Middle frontal gyrus (tissue), 1 donor: Measurements from ENCODE around the gene TPRG1.

Experiments
- DNase-seq: peaks from one replicate; pipeline ENCODE4 v3.0.0-alpha.2; 2015; ENCODE audit warnings: low spot score; ENCODE audit errors: extremely low spot score

The TPRG1 gene

DNA sequence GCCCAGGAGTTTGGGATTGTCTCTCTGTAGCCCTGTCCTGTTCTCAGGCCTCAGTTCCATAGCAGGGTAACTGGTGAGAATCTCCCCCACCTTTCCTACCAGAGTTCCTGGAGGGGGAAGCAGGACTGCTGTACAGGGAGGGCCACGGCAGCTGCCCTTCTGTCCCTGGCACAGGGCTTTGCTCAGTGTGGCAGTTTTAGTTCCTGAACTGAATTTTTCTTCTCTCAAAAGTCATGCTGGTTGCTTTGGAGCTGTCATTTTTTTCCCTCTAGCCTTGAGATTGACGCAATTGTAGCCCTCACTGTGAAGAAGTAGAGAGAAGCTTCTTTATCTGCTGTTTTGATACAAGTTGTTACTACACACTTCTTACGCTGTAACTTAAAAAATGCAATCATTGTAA, 55.5 kb downstream of the TPRG1 start:
- DNase-seq, result no peak

DNA sequence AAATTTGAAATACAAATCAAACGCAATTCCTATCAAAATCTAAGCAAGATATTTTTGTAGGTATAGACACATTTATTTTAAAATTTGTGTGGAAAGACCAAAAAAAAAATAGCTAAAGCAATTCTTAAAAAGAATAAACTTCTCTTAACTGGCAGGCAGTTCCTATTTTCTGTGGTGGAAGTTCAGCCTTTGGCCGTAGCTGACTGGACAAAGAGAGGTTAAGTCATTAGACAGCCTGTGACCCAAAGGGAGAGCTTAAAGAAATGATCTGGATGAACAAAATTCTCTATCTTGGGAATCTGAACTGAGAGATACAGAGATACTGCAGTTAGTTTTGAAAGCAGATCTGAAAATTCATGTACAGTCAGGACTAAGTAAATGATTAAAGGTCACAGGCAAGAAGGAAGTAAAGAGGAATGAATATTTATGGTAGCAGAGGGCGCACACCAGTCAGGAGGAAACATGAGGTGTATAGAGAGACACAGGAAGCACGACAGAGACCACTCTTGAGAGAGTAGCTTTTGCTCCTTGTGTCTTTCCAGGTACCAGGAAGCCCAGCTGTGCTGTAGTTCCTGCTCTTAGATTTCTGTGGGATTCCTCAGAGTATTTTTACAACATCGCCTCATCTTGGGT, 57.5 kb downstream of the TPRG1 start:
- no peak for DNase-seq

DNA sequence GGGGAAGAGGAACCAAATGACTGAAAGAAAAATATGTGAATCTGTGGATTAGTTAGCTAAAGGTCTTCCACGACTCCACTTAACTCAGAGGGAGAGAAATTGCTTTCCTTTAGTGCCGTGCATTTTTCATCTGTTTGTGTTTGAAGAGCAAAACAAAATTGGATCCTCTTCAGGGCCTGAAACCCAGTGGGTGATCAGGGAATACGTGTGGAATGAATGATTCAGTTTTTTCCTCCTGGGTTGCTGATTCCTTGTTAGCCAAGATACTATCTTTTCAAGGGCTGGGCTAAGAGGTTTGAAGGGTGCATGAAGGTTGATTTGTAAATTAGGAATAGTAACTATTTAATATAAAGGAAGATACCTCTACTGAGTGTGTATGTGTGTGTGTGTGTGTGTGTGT, 61.0 kb downstream of the TPRG1 start:
- no peak for DNase-seq

DNA sequence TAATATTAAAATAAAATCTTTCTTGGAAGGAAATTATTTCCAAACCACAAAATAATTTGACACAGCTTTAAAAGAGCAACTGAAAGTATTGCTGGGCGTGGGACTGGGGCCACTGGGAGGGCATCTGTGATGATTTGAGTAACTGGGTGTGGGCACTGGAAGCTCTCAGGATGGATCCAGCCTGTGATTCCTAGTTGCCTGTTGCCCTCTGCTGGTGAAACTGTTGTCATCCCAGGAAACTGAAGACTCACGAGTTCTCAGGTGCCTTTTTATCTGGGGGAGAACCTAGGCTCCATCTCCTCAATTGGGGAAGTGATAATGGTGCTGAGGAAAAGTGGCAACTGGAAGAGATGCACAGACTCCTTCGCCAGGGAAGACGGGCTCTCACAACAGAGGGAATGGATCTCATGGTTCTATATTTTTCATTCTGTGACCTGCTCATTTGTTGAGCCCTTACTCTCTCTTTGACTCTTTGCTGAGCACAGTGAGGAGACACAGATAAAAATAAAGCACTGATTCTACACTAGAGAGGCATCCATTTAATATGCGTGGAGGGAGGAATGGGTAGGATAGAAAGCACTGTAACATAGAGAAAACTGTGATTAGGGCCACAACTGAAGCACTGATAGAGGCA, 61.6 kb downstream of the TPRG1 start:
- DNase-seq, result peak; percentile 60

DNA sequence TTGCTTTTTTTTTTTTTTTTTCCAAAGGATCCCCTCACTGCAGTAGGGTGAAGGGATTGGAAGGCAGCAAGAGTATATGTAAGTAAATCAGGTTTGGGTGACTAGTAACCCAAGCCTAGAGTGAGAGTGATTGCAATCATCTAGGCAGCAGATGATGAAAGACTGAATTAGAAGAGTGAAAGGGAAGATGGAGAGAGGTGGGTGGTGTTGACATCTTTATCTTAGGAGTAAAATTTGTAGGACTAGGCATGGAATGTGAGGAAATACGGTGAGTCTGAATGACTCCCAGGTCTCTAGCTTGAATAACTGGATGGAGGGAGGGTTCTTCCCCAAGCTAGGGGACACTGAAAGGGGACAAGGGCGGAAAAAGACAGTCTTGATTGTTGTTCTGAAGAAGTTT, 63.4 kb downstream of the TPRG1 start:
- DNase-seq, result no peak

DNA sequence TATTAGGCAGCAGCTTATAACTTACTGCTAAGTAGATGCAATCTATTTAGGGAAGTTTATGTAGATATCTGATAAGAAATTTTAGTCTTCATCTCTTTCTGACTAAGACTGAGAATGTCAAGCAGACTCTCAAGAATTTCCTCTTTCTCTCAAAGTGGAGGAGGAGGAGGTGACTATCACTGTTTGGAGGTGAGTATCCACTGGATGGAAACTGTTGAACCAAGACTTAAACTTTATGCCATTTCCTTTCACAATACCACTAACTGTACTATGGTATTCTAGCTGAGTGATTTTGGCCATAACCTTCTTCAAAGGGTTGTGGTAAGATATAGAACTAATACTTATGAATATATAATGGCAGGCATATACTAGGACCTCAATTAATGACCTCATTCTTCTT, 64.6 kb downstream of the TPRG1 start:
- no peak for DNase-seq

DNA sequence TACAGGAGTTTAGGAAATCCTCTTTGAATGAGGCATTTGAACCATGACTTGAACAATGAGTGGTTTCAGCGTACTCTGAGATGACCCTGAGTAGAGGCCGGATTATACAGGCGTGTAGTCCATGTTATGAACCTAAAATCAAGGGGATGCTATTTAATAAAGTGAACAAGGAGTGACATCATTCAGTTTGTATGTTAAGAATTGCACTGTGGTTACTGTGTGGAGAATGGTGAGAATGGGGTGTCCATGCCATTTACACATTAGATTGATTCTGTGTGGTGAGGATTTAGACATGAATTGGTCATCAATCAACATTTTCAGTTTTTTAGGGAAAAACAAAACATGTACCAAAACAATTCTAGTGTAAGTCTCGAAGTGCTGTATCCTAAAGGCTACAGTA, 65.8 kb downstream of the TPRG1 start:
- DNase-seq, result no peak

DNA sequence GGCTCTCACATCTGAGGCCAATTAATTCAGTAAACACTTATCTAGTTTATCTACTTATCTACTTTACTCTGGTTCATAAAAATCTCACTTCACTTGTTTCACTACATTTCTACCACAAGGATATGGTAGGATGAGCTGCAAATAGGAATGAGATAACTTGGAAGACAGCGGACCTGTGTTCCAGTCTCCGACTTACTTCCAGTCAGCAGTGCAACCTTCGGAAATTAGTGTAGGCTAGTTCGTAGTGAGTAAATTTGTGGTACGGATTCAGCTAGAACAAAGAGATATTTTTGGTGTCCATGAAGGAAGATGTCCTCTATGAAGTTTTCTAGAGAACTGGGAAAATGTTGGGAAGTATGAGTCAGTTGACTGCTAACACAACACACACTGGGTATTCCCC, 66.3 kb downstream of the TPRG1 start:
- no peak for DNase-seq

DNA sequence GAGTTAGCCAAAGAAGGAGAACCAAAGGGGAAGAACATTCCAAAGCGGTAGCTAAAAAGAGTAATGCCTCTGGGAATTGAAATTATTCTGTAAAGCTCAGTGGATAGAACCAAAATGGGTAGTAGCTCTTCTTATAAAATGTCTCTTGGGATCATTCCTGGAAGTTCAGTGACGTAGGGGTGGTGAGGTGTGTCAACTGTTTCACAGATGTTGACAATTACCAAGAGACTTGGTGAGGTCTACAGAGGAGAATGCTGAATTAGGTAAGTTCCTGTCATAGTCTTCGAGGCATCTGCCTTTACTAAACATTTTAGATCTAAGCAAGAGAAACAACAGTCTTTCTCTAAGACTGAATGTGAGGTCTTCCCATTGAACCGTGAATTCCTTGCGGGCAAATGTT, 67.8 kb downstream of the TPRG1 start:
- no peak for DNase-seq

DNA sequence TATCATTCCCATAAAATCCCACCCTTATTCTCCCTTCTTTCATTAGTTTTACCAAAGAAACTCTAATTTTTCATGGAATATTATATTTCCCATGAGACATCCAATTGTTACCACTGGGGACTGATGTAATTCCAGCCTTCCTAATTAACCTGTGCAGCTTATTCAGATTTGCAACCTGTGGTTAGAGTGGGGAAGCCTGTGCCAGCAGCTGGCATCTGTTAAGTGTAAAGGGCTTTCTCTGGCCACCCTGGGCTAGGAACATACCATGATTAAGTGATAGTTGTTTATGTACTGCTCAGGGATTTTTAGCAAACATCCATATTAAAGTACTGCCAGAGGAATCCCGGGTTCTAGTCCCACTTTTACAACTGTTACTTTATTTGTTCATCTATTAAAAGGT, 78.2 kb downstream of the TPRG1 start:
- no peak for DNase-seq

DNA sequence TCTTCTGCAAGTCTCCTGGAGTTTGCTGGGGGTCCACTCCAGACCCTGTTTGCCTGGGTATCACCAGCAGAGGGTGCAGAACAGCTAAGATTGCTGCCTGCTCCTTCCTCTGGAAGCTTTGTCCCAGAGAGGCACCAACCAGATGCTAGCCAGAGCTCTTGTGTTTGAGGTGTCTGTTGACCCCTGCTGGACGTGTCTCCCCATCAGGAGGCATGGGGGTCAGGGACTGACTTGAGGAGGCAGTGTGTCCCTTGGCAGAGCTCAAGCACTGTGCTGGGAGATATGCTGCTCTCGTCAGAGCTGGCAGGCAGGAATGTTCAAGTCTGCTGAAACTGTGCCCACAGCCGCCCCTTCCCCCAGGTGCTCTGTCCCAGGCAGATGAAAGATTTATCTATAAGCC, 86.5 kb downstream of the TPRG1 start:
- no peak for DNase-seq

DNA sequence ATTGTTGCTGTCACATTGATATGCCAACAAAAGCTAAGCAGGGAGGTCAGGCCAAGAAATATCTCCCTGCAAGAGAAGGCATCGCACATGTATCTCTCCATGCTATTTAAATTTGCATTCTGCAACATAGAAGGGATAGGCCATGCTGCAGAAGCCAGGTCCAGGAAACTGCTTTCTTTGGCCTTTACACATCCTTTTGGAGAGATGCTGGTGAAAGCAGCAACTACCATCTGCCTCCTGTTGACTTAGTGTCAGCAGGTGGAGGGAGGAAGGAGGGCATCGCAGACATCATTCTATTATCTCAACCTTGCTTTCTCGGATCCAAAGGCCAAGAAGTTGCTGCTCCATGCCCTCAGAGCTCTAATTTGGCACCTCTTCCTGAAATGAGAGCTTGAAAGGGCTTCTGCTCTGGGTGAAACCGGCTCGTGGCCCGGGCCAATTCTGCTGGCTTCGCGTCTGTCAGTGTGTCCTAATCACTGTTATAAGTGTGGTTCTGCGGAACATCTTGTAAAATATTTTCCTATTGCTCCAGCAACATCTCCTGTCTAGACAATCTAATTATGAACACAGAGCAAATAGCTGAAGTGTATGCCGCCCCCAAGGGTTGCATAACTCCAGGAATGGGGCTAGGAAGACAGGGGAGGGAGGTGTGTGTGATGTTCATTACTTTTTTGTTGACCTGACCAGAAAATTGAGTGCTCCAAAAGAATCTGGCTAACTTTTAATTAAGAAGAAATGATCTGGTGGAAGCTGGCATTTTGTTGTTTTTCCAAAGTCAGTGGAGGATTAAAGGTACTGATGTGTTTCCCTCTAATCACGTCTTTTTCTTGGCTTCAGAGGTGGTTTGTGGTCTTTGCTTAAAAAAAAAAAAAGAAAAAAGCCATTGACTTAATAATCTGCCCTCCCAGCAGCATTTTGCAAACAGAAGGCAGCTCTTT, 89.1 kb downstream of the TPRG1 start:
- no peak for DNase-seq

DNA sequence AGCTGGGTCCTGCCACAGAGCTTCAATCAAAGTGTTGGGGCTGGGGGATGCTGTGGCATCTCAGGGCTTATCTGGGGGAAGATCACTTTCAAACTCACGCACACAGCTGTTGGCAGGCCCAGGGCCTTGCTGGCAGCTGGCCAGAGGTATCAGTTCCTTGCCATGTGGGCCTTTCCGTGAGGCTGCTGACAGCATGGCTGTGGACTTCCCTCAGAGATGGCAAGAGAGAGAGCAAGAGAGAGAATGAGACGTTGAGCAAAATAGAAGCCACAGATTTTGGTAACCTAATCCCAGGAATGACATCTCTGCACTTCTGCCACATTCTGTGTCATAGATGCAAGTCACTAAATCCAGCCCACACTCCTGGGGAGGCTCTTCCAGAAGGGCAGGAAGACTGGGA, 91.0 kb downstream of the TPRG1 start:
- no peak for DNase-seq

DNA sequence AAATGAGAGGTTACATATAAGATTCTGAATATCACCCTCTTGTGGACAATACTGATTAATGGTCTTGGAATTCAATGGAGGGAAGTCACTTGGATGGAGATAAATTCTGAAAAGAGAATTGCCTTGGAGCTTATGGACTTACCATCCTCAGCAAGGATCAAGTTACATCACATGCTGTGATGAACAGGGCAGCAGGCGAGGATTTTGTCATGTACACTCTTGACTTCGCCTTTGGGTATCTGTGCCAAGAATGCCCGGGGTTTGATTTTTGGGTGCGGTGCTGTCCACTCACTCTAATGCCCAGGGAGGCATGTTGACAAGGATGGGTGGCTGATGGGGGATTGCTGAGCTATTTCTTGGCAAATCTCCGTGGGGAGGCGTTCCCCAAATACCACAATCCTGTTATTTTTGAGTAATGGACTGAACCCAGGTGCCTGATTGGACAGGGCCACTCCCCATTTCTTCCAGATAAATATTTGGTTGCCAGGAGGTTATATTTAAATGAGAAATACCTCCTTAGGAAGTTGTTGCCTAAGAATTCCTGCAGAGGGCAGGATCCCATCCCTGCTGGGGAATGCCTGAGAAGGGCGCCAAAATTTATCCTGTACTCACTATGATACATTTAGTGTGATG, 96.3 kb downstream of the TPRG1 start:
- DNase-seq, result no peak

DNA sequence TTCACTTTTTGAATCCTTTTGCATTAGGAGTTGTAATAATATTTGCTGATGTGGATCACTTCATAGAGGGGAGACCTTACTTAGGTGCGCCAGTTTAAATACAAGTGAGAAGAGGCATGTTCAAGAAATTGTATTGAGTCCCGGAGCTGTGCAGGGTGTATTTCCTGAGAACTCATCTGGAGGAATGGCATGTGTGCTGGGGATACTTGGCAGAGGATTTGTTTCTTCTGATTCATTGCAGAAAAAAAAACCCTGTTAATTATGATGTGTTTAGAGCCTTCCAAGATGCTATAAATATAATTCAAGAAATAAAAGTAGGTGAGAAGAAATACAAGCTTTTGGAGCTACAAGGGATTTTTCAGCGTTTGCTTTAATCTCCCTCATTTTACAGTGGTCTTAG, 97.6 kb downstream of the TPRG1 start:
- DNase-seq, result no peak

DNA sequence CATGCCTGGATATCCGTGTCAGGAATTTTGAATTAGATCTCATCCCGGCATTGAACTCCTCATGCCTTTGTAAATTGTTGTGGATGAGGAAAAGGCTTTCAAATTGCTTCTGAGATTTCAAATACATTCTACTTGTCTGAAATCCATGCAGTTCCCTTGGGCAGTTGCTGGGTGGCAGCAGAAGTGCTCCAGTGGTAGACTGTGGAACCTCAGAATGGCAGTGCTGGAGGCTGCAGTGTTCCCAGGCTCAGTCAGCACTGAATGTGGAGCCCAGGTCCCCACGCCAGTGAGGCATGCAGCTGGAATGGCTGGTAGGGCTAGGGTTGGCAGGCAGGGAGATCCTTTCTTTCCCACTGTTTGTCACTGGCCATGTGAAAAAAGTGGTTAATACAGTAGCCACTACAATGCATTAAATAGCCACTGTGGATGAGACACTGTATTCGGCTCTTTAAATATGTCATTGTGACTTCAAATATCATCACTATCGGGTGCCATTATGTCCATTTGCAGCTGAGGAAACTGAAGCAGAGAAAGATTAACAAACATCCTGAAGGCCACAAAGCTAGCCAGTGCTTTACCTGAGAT, 98.6 kb downstream of the TPRG1 start:
- no peak for DNase-seq

DNA sequence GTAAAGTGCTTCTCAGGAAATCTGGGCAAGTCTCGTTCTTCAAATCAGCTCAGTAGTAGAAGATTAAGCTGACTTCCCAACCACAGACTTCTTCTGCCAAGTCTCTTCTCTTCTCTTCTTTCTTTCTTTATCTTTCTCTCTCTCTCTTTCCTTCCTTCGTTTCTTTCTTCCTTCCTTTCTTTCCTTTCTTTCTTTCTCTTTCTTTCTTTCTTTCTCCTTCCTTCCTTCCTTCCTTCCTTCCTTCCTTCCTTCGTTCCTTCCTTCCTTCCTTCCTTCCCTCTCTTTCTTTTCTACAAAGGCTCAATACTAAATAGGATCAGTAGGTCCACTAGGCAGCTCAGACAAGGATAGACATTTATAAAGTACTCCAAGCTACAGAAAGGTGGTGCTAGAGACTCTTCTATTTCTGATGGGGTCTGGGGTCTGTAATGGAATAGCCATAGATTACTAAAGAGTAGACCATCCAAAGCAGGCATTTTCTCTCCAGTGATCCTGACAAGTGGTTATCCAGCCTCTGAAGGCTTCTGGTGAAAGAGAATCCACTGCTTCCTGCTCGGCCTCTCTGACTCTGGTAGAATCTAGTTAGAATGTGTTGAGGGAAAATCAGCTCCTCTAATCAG, 100.8 kb downstream of the TPRG1 start:
- no peak for DNase-seq

DNA sequence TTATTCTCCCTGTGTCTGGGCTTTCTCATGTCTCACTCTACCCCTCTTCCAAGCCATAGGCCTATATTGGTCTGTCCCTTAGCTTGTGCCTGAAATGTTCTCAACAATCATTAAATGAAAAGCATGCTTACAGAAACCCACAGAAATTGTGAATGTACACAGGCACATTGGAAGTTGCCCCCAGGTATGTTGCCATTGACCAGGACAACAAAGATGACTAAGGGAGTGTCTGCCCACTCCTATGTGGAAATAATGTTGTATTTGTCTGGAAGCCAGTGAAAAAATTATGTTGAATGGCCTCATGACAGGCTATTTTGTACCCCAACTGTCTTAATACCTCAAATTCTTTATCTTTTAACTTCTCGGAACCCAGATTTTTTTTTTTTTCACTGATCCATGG, 102.0 kb downstream of the TPRG1 start:
- DNase-seq, result no peak

DNA sequence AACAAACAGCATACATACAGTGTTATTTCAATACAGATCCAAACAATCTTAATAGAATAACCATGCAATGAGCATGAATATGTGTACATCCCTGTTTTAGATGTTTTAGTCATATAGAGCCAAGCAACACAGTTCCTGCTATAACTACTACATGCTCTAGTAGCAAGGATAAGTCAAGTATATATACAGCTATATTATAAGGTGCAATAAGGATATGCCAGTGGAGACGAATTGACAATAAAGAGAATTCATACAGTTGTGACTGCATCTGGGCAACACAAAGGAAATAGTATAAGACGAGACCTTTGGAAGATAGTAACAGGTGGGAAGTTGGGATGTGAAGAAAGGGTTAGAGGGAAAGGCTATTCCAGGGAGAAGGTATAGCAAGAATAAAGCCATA, 103.4 kb downstream of the TPRG1 start:
- no peak for DNase-seq

DNA sequence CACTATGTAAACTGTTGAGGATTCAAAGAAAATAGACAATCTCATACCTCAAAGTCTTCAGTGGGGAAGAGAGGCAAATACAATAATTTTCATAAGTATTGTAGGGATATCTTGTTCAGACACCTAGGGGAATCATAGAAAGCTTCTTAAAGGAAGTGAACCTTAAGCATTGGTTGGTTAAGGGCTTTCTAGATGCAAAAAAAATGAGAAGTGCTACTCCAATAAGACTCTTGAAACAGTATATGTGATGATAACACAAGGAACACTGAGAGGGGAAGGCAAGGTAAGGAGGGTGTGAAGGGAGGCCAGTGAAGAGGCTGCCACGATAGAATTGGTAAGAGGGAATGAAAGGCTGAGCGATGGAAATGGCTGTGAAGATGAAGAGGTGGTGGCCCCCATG, 104.1 kb downstream of the TPRG1 start:
- no peak for DNase-seq
